SU-DHL-6 (cell line): ENCODE data around the gene MARK3.

ENCODE experiments used
- CTCF ChIP-seq: fragments of 200-600 bp; sonication (generic); IDR thresholded peaks from one replicate; pipeline ENCODE4 v1.5.1; 2017; ENCODE audit warnings: antibody characterized with exemption, mild to moderate bottlenecking, low read length, moderate library complexity; ENCODE audit not compliant: insufficient read depth, poor library complexity, severe bottlenecking
- EZH2phosphoT487 ChIP-seq: fragments of 200-600 bp; sonication (generic), shearing (Covaris generic); conservative IDR thresholded peaks from 2 replicates; pipeline ENCODE4 v1.6.1; 2018; ENCODE audit warnings: mild to moderate bottlenecking, antibody characterized with exemption, low read length, moderate library complexity, mixed read lengths

GRCh38 chr14:103545915-103546651 is 160.9 kb downstream of the MARK3 start:
- TF ChIP-seq CTCF (no peak), EZH2phosphoT487 (no peak)
